Gastroesophageal sphincter (tissue), 3 donors: ENCODE data around the gene ACSS1.

Source experiments
- CTCF ChIP-seq, 4 experiments: fragments of 200-600 bp in 2 of 4; fragments of 450-650 bp in 2 of 4; sonication (generic) in 1 of 4; IDR thresholded peaks; one replicate each; pipeline ENCODE4 v1.5.1; 2017 to 2019; ENCODE audit warnings: antibody characterized with exemption in 4 of 4, mild to moderate bottlenecking in 2 of 4, moderate library complexity in 2 of 4
- EP300 ChIP-seq: sonication (generic); formaldehyde crosslinking; IDR thresholded peaks from one replicate; pipeline ENCODE4 v1.6.1; 2017; ENCODE audit warnings: antibody characterized with exemption, mild to moderate bottlenecking
- POLR2A ChIP-seq, 2 donors: fragments of 450-650 bp; IDR thresholded peaks; one replicate each; pipeline ENCODE4 v1.6.1; 2017; ENCODE audit warnings: antibody characterized with exemption in 2 of 2, mild to moderate bottlenecking in 2 of 2, moderate library complexity in 1 of 2

- peak; percentile 26 to 47 for TF ChIP-seq POLR2A (IDR thresholded peaks at IDR 0.05)
- TF ChIP-seq CTCF (IDR thresholded peaks at IDR 0.05) = no peak
- no peak for TF ChIP-seq EP300
Measured at GRCh38 chr20:25058051-25058846, at the start of gene ACSS1.
